Stomach (tissue), 9 donors: ENCODE data around the gene GPR35. TPM values are rescaled to one million over a fixed set of nuclear protein-coding genes. Genes with fewer than 3 reads are reported as not detected.
"Not testable (repeated sequence)": the region's sequence is repeated elsewhere in the genome, so short reads cannot be mapped to it uniquely, and the experiment has no call there.

ENCODE experiments used
- DNase-seq, 2 donors: peaks; one replicate each; pipeline versions ENCODE4 v3.0.0 to v3.0.0-alpha.2; 2013 to 2019
- H3K27ac ChIP-seq, 5 donors: fragments of 200-600 bp in 4 of 5; sonication (generic) in 4 of 5; one replicate each; pipeline ENCODE4 v1.5.1; 2013 to 2019; ENCODE audit warnings: mild to moderate bottlenecking in 1 of 5, moderate library complexity in 1 of 5
- H3K27me3 ChIP-seq, 3 donors: fragments of 200-600 bp; sonication (generic); one replicate each; pipeline ENCODE4 v1.5.1; 2017 to 2019; ENCODE audit warnings: mixed run types in 1 of 3
- H3K36me3 ChIP-seq, 4 donors: fragments of 200-600 bp; sonication (generic); 1 replicate in 3 of 4; 2 replicates in 1 of 4; pipeline ENCODE4 v1.5.1; 2016 to 2019
- H3K4me1 ChIP-seq, 4 donors: fragments of 200-600 bp; sonication (generic); one replicate each; pipeline ENCODE4 v1.5.1; 2016 to 2019
- H3K4me3 ChIP-seq, 4 donors: fragments of 200-600 bp; sonication (generic) in 3 of 4; one replicate each; pipeline ENCODE4 v1.5.1; 2016 to 2019; ENCODE audit warnings: mild to moderate bottlenecking in 1 of 4
- H3K9me3 ChIP-seq, 4 donors: fragments of 200-600 bp; sonication (generic); one replicate each; pipeline ENCODE4 v1.5.1; 2016 to 2019
- CTCF ChIP-seq, 7 experiments: fragments of 450-650 bp in 4 of 7; fragments of 200-600 bp in 3 of 7; sonication (generic) in 3 of 7; IDR thresholded peaks; one replicate each; pipeline ENCODE4 v1.5.1; 2016 to 2019; ENCODE audit warnings: antibody characterized with exemption in 7 of 7, control low read depth in 2 of 7, mild to moderate bottlenecking in 1 of 7
- EP300 ChIP-seq: sonication (generic); formaldehyde crosslinking; IDR thresholded peaks from one replicate; pipeline ENCODE4 v1.6.1; 2017; ENCODE audit warnings: antibody characterized with exemption
- POLR2A ChIP-seq, 4 donors: fragments of 450-650 bp; IDR thresholded peaks; one replicate each; pipeline ENCODE4 v1.6.1; 2016; ENCODE audit warnings: antibody characterized with exemption in 4 of 4, control low read depth in 2 of 4, mild to moderate bottlenecking in 1 of 4, moderate library complexity in 1 of 4
- POLR2AphosphoS5 ChIP-seq, 3 donors: sonication (generic); formaldehyde crosslinking; IDR thresholded peaks; one replicate each; pipeline ENCODE4 v1.6.1; 2016; ENCODE audit warnings: antibody characterized with exemption in 3 of 3
- WGBS, 5 donors: extraction: QIAGEN DNeasy Blood & Tissue Kit in 3 of 5; methylation state at CpG; one replicate each; pipeline versions ENCODE4 v1.1.5 to v1.1.7; 2013 to 2018; 5-methylcytosine and 5-hydroxymethylcytosine counted together
- intact Hi-C: fragments of 100-400 bp; cut with DNase I; formaldehyde crosslinking; loops from one replicate; pipeline ENCODE4 v1.15.1; 2023; ENCODE audit warnings: low total_unique reads
- polyA plus RNA-seq, 3 donors: library from polyadenylated mRNA; stranded (reverse); fragments of 200-250 nt; gene quantifications; one replicate each; pipeline ENCODE4 v1.2.3, GENCODE V29; 2013
- total RNA-seq, 5 donors: library from RNA; depleted of rRNA; stranded (reverse); fragments of >200 nt; gene quantifications; one replicate each; pipeline versions ENCODE4 v1.1.0 to v1.2.3, GENCODE V29; 2014 to 2016
- donor health status: healthy with polysubstance abuse.
- donor health status: Bipolar disorder and iron deficiency.
- donor health status: healthy.

The GPR35 gene
- total and polyA plus RNA-seq, 8 donors: 8.5 to 68.9 (median 12.9) TPM

GRCh38 chr2:240672076-240672700 lies 46.9 kb downstream of the GPR35 start:
- intact Hi-C loops: no loop called here
- DNase-seq: no peak
- no peaks in the 10 kb centered on the region for H3K36me3 ChIP-seq
- H3K27ac ChIP-seq: no peak overlapping the region
- no peak overlapping the region for H3K4me3 ChIP-seq
- peaks cover 0 to 8% (median 3%) of the 10 kb centered on the region in 4 donors for H3K4me1 ChIP-seq
- H3K9me3 ChIP-seq: no peaks in the 10 kb centered on the region
- 36 to 69% (median 54%) methylated on average over 22 to 46 of the region's 46 CpGs for WGBS, 5 donors
- H3K27me3 ChIP-seq: peaks cover 11 to 47% (median 26%) of the 10 kb centered on the region in 3 donors
- no peak for TF ChIP-seq POLR2AphosphoS5 (IDR thresholded peaks at IDR 0.05)
- TF ChIP-seq CTCF (IDR thresholded peaks at IDR 0.05): no peak
- no peak for TF ChIP-seq EP300
- no peak for TF ChIP-seq POLR2A (IDR thresholded peaks at IDR 0.05)

GRCh38 chr2:240672701-240673190 lies 47.5 kb downstream of the GPR35 start:
- Histone ChIP-seq H3K4me1 (peaks cover 0 to 8% (median 3%) of the 10 kb centered on the region in 4 donors), H3K9me3 (no peaks in the 10 kb centered on the region), H3K27me3 (peaks cover 11 to 47% (median 26%) of the 10 kb centered on the region in 3 donors), H3K36me3 (no peaks in the 10 kb centered on the region), H3K27ac (no peak overlapping the region), H3K4me3 (no peak overlapping the region)
- WGBS, 5 donors: 0 to 10% (median 6%) methylated on average over 1 to 54 of the region's 55 CpGs
- TF ChIP-seq EP300 (no peak), POLR2A (IDR thresholded peaks at IDR 0.05) (no peak), CTCF (IDR thresholded peaks at IDR 0.05) (no peak), POLR2AphosphoS5 (IDR thresholded peaks at IDR 0.05) (no peak)
- no peak for DNase-seq
- intact Hi-C loops: no loop called here

- WGBS, 5 donors: 24 to 31% (median 27%) methylated on average over 7 to 12 of the region's 16 CpGs
- H3K4me3 ChIP-seq, H3K36me3 ChIP-seq, H3K4me1 ChIP-seq, intact Hi-C loops, H3K9me3 ChIP-seq, DNase-seq, H3K27ac ChIP-seq: not testable (repeated sequence)
- H3K27me3 ChIP-seq: peaks cover 11 to 47% (median 26%) of the 10 kb centered on the region in 3 donors
Observed at GRCh38 chr2:240674461-240675184, 49.3 kb downstream of the GPR35 start.

- H3K36me3 ChIP-seq, intact Hi-C loops, H3K9me3 ChIP-seq, H3K4me1 ChIP-seq, H3K27ac ChIP-seq, H3K4me3 ChIP-seq, DNase-seq: not testable (repeated sequence)
- no CpG with 5 or more reads among the region's 24 CpGs for WGBS, 5 donors
- peaks cover 11 to 44% (median 26%) of the 10 kb centered on the region in 3 donors for H3K27me3 ChIP-seq
Observed at GRCh38 chr2:240675345-240675744, 50.1 kb downstream of the GPR35 start.

- intact Hi-C loops, DNase-seq, H3K9me3 ChIP-seq, H3K27ac ChIP-seq, H3K4me3 ChIP-seq, H3K4me1 ChIP-seq, H3K36me3 ChIP-seq: not testable (repeated sequence)
- 65 to 81% (median 80%) methylated on average over 2 to 6 of the region's 14 CpGs; no CpG with 5 or more reads in 1 of the 5 donors for WGBS, 5 donors
- H3K27me3 ChIP-seq: peaks cover 4 to 19% (median 6%) of the 10 kb centered on the region in 3 donors
Observed at GRCh38 chr2:240678043-240678442, 52.8 kb downstream of the GPR35 start.

GRCh38 chr2:240678909-240679308 lies 53.6 kb downstream of the GPR35 start:
- H3K27me3 ChIP-seq, H3K9me3 ChIP-seq, intact Hi-C loops, H3K4me1 ChIP-seq, H3K4me3 ChIP-seq, H3K36me3 ChIP-seq, H3K27ac ChIP-seq, DNase-seq: not testable (repeated sequence)
- no CpG with 5 or more reads among the region's 19 CpGs for whole genome bisulfite sequencing, 5 donors

GRCh38 chr2:240680185-240680584 lies 54.9 kb downstream of the GPR35 start:
- H3K9me3 ChIP-seq, H3K27ac ChIP-seq, intact Hi-C loops, H3K27me3 ChIP-seq, DNase-seq, H3K4me1 ChIP-seq, H3K4me3 ChIP-seq, H3K36me3 ChIP-seq: not testable (repeated sequence)
- 0 to 73% (median 47%) methylated on average over 1 to 2 of the region's 11 CpGs; no CpG with 5 or more reads in 2 of the 5 donors for WGBS, 5 donors
